ENCODE measurements around the gene OBSCN.
"Not testable (repeated sequence)": the region's sequence is repeated elsewhere in the genome, so short reads cannot be mapped to it uniquely, and the experiment has no call there.

The OBSCN gene

GRCh38 chr1:228213917-228214808 is 6.3 kb downstream of the OBSCN start:
- no peak for DNase-seq

DNA sequence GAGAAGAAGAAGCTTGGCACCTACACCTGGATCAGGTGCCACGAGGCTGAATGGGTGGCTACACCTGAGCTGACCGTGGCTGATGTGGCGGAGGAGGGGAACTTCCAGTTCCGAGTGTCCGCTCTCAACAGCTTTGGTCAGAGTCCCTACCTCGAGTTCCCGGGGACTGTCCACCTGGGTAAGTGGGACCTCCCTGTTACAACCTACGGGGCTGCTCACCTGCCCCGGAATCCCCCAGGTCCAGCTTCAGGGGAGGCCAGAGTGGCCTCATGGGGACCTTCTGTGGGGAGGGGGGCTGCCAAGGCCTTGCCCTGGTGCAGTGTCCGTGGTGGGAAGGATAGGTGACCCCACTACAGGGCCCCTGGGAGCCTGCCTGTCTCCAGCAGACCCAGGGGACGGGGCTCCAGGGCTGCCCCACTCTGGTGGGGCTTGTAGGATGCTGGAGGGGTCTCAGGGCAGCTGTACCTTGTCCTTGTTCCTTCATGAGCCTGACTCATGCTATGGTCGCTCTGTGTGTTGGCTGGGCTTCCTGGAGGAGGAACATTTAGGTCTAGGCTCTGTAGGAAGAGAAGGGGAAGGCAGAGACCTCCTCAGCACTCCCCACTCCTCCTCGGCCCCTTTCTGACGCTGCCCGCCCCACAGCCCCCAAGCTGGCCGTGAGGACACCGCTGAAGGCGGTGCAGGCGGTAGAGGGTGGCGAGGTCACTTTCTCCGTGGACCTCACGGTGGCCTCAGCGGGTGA is 7.2 kb downstream of the OBSCN start:
- DNase-seq, result no peak

GRCh38 chr1:228215663-228216116 is 7.8 kb downstream of the OBSCN start:
- no peak for DNase-seq

GRCh38 chr1:228216371-228217320 is 8.8 kb downstream of the OBSCN start:
- DNase-seq, result no peak

DNA sequence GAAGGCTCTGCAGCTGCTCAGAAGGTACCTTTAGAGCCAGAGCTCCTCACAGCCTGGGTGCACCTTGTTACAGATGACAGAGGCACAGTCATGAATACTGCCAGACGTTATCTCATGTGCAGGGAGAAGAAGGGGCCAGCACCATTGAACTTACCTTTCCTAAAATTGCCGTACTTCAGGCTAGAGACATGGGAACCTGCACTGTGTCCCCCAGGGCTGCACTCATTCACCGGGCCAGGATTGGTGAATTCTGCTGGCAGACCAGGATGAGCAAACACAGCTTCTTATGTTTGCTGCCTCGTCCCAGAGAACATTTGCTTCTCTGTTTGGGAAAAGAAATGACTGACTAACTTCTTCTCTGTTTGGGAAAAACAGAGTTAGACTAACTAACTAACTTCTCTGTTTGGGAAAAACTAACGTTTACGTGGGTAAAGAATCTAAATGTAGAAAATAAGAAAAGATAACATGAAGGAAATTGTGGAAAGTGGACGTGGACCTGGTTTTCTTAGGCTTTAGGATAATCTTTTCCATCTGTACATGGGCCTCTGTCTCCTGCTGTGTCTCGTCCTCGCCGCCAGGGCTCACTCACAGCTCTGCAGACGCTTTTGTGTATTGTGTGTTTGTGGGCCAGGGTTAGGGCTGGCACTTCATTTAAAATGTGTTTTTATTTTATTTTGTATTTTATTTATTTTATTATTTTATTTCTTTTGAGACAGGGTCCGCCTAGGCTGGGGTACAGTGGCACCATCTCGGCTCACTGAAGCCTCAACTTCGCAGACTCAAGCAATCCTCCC is 9.9 kb downstream of the OBSCN start:
- no peak for DNase-seq

GRCh38 chr1:228218513-228219244 is 10.8 kb downstream of the OBSCN start:
- no peak for DNase-seq

DNA sequence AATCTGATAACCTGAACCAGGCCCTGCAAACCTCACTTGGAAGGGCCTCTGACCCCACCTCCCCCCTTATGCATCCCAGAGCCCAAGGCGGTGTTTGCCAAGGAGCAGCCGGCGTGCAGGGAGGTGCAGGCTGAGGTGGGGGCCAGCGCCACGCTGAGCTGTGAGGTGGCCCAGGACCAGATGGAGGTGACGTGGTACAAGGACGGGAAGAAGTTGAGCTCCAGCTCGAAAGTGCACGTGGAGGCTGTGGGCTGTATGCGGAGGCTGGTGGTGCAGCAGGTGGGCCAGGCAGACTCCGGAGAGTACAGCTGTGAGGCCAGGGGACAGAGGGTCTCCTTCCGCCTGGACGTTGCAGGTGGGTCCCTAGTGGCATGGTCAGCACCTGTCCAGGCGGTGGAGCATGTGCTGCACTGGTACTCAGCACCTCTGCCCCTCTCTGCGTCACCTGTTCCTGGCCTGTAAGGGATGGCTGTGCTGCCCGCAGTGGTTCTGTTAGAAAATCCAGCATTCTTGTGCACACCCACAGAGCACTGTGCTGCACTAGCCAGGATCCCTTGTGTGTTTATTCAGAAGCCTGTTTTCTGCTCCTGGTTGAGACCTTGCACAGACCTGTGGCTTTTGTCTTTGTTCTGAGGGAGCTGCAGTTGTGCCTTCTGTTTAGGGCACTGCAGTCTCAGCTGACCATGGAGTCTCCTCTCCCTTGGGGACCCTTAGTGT is 11.6 kb downstream of the OBSCN start:
- no peak for DNase-seq

DNA sequence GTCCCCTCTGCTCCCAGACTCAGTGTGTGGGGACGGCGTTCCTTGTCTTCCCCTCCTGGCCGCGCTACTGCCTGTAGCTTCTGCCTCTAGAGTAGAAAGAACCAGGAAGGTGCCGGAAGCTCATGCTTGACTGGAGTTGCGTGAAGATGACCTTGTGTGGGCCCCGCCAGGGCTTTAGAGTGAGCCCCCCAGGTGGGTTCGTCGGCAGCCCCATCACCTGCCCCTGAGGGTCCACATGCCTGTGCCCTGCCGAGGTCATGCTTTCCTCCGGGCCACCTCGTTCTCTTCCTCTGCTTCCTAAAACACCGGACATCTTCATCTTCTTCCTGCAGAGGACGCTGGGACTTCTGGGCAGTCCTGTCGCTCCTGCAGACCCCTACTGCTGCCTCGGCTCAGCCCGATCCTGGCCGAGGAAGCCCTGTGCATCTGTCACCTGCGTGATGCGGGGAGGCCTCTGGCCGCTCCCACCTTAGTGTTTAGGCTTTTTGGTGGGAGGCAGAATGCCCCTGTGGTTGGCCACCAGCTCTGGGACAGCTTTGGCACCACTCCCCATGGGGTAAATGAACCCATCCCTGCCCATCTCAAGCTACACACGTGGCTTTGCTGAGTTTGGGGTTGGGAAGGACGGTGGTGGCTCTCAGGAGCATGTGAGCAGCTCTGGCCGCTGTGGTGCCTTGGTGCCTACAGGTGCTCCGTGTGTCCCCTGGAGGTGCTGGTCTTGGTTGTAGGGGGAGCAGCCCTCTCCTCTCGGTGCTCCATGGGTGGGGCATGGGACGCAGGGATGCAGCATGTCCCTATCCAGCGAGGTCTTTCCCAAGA is 12.3 kb downstream of the OBSCN start:
- no peak for DNase-seq

- not testable (repeated sequence) for DNase-seq
These were observed 13.3 kb downstream of the OBSCN start for GRCh38 chr1:228221097-228221496.

DNA sequence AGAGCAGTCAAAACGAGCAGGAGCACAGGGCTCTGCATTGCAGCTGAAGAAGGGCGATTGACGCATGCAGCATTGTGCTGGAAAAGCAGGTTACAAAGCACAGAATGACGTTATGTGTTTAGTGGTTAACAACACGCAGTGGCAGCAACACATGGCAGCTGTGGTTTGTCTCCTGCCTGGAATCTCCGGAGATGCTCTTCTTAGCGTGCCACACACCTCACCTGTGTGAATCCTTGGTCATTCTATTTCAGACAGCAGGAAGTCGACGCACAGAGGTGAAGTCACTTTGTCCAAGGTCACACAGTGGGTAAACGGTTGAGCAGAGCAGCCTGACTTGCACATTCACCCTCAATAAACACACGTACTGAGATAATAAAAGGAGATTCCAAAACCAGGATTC is 14.7 kb downstream of the OBSCN start:
- DNase-seq, result no peak

GRCh38 chr1:228224198-228225164 is 16.6 kb downstream of the OBSCN start:
- no peak for DNase-seq

- DNase-seq, result no peak
These were observed 17.4 kb downstream of the OBSCN start for GRCh38 chr1:228225165-228225710.

GRCh38 chr1:228225740-228226139 is 17.9 kb downstream of the OBSCN start:
- DNase-seq, result no peak

- no peak for DNase-seq
These were observed 18.5 kb downstream of the OBSCN start for GRCh38 chr1:228226141-228226874.

- DNase-seq, result no peak
These were observed 19.3 kb downstream of the OBSCN start for GRCh38 chr1:228226956-228227791.

- DNase-seq, result not testable (repeated sequence)
These were observed 20.3 kb downstream of the OBSCN start for GRCh38 chr1:228228147-228228546.

Data from cortex of kidney (tissue), 1 donor.